Activated T-cell treated with anti-CD3 and anti-CD28 coated beads, Interleukin-2, amount 50 U/mL, for 48 hours (primary cell): ENCODE measurements around the gene RFC3.
"Not testable (repeated sequence)": the region's sequence is repeated elsewhere in the genome, so short reads cannot be mapped to it uniquely, and the experiment has no call there.

Experiments used
- DNase-seq, 2 experiments: peaks; one replicate each; pipeline ENCODE4 v3.0.0-alpha.2; 2020

The RFC3 gene

DNA sequence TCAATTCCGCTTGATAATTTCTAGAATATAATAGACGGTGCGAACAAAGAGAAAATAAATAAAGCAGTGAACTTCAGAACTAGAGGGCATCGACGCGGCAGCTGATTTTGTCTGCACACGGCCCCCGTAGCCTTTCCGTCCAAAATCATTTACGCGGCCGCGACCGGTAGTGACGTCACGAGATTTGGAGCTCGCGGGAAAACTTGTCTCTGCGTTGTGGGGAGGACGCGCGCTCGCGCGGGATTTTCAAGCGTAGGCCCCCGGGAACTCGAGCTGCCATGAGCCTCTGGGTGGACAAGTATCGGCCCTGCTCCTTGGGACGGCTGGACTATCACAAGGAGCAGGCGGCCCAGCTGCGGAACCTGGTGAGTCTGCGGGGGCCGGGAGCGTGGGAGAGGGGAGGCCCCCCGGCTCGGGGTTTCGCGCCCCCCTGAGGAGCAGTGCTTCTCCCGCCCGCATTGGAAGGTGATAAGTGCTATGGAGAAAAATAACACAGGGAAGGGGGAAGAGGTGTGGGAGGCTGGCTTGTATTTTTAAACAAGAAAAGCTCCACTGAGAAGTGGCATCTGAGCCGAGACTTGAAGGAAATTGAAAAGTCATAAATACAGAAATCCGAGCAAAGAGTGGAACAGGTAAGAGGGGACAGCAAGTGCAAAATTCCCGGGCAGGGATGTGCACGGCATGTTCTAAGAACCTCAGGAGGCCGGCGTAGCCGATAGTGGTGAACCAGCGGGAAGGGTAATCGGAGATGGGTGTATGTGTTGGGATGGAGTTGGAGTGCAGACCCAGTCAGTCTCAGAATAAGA, at the start of gene RFC3:
Gene RFC3 (plus strand): TSS at position 249 of the 806 bp plus-strand sequence. CDS start 30 bp downstream, at position 279.
- DNase-seq, result peak; percentile 94 to 95

DNA sequence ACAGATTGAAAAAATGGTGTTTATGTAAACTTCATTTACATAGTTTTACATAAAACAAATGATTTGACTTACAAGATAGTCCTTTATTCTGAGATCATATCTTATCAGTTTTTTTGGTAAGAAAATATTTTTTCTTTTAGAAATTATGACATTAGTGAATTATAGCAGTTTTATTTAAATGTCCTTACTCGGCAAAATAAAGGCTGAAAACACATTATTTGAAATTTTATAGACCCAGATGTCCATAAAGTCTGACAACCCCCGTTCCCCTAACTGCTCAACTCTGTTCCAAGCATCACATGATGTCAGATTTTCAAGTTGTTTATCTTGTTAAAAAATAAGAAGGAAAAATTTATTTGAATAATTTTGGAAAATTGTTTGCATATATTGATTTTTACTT, 46.7 kb upstream of the RFC3 start:
- DNase-seq, result no peak

DNA sequence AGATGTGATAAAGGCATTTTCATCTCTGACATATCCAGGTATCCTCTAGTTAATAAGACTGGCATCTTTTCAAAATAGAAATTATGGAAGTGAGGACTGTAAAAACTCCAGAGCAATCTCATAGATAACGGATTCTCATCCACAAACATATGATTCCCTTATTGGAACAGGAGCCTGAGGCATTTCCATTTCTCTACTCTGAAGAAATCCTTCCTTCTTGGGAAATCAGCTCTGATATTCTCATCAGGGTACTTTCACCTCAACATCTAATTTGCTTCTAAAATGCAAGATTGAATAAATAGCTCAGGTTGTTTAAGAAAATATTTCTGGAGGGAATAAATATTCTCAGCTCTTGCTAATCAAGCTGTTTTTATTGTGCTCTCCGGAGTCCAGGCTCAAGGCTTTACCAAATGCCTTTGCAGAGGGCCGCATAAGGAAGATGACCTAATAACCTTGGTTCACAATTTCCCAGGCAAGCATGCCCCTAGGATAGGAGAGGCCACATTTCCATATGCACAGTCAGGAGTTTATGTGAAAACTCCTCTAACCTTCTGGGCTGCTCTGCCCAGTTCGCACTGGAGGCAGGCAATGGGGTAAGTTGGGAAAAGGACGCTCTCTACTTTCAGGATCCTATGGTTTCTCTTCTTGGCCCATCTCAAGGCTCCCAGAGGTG, 44.0 kb upstream of the RFC3 start:
- no peak for DNase-seq

- DNase-seq, result no peak
Observed at GRCh38 chr13:33775339-33776108, 42.4 kb upstream of the RFC3 start.

DNA sequence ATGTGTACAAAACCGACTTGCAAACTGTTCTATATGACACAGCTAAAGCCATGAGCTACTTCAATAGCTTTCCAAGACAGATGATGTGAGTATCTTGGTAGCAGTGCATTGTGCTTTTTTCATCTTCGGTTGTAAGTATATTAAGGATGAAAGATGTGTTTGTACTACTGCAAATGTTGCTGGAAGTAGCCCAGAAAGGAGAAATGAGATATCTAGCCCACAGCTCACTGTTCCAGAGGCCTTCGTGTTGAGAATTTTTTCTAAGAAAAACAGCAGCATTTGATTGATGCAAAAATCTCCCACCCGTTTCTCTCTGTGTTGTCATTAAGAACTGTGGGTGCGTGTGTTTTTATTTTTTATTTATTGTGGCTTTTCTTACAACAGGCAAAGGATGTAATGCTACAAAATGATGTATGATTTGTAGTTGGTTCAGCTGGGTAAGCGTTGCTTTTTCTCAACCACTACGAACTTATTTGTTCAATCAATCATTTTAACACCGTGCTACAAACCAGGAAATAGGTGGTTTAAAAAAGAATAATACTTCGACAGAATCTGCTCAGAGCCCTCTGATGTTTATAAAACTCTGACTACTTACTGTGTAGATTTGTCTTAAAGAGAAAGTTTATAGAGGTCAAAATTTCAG, 41.6 kb upstream of the RFC3 start:
- DNase-seq, result no peak

DNA sequence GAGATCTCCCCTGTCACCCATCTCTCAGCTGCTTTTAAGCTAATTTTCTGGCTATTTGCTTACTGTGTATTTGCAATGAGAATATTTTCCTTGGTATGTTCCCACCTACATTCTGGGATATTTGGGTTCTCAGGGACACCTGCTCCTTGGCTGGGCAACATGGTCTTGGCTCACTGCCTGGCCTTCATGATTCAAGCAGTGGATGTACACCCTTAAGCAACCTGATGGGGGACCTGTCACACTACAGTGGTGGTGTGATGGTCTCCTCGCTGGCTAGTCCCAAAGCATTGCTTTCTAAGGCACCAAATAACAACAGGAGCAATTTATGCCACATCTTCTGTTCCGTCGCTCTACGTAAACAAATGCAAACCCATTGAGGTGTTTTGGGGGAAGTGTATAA, 35.3 kb upstream of the RFC3 start:
- no peak for DNase-seq

DNA sequence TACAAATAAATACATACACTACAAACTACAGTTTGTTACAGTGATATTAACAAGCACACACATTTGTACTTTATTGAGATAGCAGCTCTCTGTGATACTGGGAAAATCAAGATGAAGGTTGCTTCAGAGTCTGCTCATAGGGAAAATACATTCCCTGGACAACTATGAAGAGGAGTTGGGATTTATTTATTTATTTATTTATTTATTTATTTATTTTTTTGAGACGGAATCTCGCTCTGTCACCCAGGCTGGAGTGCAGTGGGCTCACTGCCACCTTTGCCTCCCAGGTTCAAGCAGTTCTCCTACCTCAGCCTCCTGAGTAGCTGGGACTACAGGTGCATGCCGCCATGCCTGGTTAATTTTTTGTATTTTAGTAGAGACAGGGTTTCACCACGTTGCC, 34.7 kb upstream of the RFC3 start:
- not testable (repeated sequence) for DNase-seq

DNA sequence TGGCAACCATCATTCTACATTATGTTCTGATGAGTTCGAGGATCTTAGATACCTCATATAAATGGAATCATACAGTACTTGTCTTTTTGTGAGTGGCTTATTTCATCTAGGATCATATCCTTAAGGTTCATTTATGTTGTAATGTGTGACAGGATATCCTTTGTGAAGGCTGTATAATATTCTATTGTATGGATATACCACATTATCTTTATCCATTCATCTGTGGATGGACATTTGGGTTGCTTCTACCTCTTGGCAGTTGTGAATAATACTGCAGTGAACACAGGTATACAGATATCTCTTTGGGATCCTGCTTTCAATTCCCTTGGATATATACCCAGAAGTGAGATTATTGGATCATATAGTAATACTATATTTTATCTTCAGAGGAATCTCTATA, 33.2 kb upstream of the RFC3 start:
- DNase-seq, result no peak

GRCh38 chr13:33785384-33785783, 32.6 kb upstream of the RFC3 start:
- DNase-seq, result no peak

DNA sequence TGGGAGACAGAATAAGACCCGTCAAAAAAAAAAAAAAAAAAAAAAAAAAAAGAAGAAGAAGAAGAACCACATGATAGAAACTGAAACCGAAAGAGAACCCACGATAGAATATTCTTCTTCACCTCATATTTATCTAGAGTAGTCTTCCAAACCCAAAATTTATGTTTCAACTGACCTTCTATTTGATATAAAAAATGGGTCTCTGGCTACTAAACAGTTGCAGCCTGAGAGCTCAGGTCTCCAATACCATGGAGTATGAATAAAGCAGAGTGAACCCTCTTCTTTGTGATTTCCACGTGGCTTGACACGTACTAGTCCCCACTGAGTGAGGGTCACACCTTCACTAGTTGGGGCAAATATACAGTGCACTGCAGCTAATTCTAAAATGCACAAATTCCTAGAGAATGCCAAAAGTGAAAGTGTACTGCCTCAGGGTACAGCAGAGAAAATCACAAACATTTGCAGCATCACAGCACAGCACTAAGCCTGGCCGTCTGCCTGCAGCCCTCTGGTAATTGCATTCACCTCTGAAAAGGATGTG, 30.8 kb upstream of the RFC3 start:
- peak in 1 of 2 experiments; percentile 18 for DNase-seq

- no peak for DNase-seq
Observed at GRCh38 chr13:33789066-33789606, 28.8 kb upstream of the RFC3 start.

- DNase-seq, result no peak
Observed at GRCh38 chr13:33789739-33790138, 28.2 kb upstream of the RFC3 start.

GRCh38 chr13:33793726-33794125, 24.2 kb upstream of the RFC3 start:
- no peak for DNase-seq

GRCh38 chr13:33794576-33794975, 23.4 kb upstream of the RFC3 start:
- DNase-seq, result no peak

GRCh38 chr13:33796095-33796494, 21.9 kb upstream of the RFC3 start:
- no peak for DNase-seq

GRCh38 chr13:33797622-33798021, 20.3 kb upstream of the RFC3 start:
- DNase-seq, result no peak

DNA sequence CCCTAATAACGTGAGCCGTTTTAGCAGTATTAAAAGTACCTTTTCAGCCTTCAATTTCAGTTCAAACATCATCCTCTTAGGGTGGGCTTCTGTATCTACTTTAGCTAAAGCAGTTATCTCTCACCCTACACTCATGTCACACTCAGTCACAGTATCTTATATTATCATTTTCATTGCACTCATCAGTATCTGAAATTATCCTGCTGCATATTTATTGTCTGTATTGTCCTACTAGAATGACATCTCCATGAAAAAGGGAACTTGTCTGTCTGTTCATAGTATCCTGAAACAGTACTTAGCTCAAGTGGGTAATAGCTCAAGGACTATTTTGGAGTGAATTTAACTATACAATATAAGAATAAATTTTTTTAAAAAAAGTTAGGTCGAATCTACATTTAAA, 19.9 kb upstream of the RFC3 start:
- no peak for DNase-seq

DNA sequence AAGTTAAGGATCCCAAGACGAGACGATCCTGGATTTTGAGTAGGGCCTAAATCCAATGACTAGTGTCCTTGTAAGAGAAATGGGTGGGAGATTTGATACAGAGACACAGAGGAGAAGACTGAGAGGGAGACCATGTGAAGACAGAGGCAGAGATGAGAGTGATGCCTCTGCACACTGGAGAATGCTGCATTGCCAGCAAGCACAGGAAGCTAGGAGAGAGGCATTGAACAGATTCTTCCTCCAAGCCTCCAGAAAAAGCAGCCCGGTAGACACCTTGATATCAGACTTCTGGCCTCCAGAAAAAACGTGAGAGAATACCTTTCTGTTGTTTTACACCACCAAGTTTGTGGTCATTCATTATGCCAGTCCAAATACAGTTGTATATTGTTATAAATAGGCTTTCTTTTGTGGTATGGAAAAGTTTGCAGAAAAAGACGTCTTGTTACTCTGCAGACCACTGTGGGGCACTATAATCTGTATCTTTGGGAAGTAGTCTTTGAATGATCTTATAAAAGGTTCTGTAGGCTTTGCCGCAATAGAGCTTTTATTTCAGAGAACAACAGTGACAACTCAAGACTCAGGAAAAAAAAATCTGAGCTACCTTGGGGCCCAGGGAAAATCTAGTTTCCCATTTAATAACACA, 17.9 kb upstream of the RFC3 start:
- DNase-seq, result no peak

GRCh38 chr13:33800646-33801186, 17.2 kb upstream of the RFC3 start:
- DNase-seq, result no peak

DNA sequence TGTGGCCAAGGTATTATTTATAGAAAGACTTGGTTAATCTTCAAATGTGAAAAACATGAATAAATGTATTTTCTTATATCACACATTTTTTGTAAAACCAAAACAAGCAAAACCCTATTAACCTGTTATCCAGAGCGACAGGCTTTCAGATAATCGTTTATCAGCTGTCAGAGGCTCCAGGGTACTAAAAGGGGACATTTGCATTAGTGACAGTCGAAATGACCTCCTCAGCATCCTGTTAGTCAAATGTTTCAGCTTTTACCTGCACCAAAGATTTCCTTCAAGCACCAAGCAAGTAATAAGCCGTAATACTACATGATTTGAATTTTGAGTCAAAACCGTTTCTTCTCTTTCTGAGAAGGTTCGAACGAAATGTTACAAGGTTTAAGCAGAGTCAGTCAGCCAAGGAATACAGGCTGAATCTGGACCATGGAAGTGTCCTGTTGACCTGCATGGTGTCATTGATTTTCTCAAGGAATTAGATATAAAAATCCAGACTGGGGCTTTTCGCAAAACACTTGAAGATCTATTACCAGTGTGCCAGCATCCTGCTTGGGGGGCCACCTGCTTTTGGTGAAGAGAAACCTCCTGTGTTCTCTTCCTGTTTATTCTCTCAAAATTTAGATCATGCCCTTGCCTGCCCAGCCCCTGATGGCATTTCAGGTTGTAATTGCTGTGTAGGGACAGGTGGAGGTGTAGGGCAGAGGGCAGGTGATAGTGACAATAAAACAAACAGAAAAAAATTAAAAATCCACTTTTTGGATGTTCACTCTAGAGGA, 11.3 kb upstream of the RFC3 start:
- DNase-seq, result no peak

- DNase-seq, result not testable (repeated sequence)
Observed at GRCh38 chr13:33812829-33813228, 5.1 kb upstream of the RFC3 start.
